ENCODE data around the gene INPP5D. TPM values are rescaled to one million over a fixed set of nuclear protein-coding genes. Genes with fewer than 3 reads are reported as not detected.

The INPP5D gene
- total and polyA plus RNA-seq, 2 of the 8 experiments (the other 6 are each of a cell fraction or from before 2014, with no cell fraction given) = 4.5 to 7.1 TPM

DNA sequence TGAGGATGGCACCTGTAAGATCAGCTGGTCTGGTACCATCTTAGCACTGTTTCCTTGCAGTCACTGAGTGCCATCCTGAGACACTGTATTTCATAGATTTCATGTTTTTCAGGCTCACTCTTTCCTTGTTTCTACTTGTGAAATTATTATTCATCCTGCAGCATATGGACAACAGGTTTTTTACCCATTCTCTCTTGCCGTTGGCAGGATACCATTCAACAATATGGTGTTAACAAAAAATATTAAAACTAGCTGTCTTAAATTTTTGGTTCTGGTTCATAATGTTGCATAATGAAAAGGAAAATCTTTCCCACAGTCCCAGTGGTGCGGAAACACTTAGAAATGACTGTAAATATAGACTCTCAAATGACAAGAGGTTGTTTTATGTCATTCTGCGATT lies 168.2 kb downstream of the INPP5D start:
- CTCF ChIA-PET (ENCODE audit: partially characterized antibody) = interaction anchor here (0.9 kb wide), 1 partner anchor 9 kb away, joined by 4 read pairs; no protein-coding TSS in a partner anchor
- Histone ChIP-seq H3K14ac (ENCODE audit: insufficient read length) (no peak overlapping the region), H3K56ac (replicated peaks; ENCODE audit: insufficient read length, low read depth, low read length) (no peak overlapping the region), H2BK5ac (ENCODE audit: low read depth, low read length) (no peak overlapping the region), H2BK12ac (ENCODE audit: low read depth, low read length) (no peak overlapping the region), H2BK20ac (ENCODE audit: low read length) (no peak overlapping the region), H3K18ac (ENCODE audit: extremely low read depth, low read length) (no peak overlapping the region), H3K36me3 (ENCODE audit: control insufficient read depth in 2 of 4, insufficient read depth in 4 of 4, low read length in 3 of 4) (no peaks in the 10 kb centered on the region), H3K9ac (replicated peaks in 1 of 4; ENCODE audit: extremely low read depth in 1 of 4, low read depth in 3 of 4, low read length in 3 of 4) (no peak overlapping the region), H3K27me3 (replicated peaks in 1 of 4; ENCODE audit: control insufficient read depth in 3 of 4, extremely low read depth in 1 of 4, insufficient read depth in 3 of 4, low read length in 3 of 4) (no peaks in the 10 kb centered on the region), H3K27ac (ENCODE audit: low read depth, low read length) (no peak overlapping the region), H2AK5ac (ENCODE audit: low read depth, low read length) (no peak overlapping the region), H2AFZ (ENCODE audit: low read length) (no peak overlapping the region), H3K4me1 (replicated peaks in 1 of 4; ENCODE audit: control insufficient read depth in 3 of 4, insufficient read depth in 4 of 4, low read length in 3 of 4) (peaks cover 0 to 5% (median 0%) of the 10 kb centered on the region in 4 experiments; a peak in 2 of 7 replicates), H3K4me3 (ENCODE audit: extremely low read depth in 1 of 4, insufficient read depth in 2 of 4, low read depth in 3 of 4, low read length in 4 of 4) (no peak overlapping the region), H2BK120ac (replicated peaks; ENCODE audit: low read depth, low read length) (no peak overlapping the region), H3K4me2 (ENCODE audit: insufficient read depth in 1 of 2, low read depth in 2 of 2, low read length in 2 of 2) (no peak overlapping the region), H2BK15ac (ENCODE audit: low read length) (no peak overlapping the region), H3K23me2 (ENCODE audit: low read depth, low read length) (no peaks in the 10 kb centered on the region), H3K79me2 (ENCODE audit: control insufficient read depth in 1 of 2, insufficient read depth in 2 of 2, low read length in 2 of 2) (no peaks in the 10 kb centered on the region), H3K79me1 (ENCODE audit: low read depth, low read length) (no peaks in the 10 kb centered on the region), H3K23ac (ENCODE audit: insufficient read length) (no peak overlapping the region), H4K8ac (ENCODE audit: extremely low read depth, insufficient read depth, low read length) (no peak overlapping the region), H4K5ac (ENCODE audit: insufficient read length, low read depth, low read length) (no peak overlapping the region), H3K4ac (replicated peaks; ENCODE audit: insufficient read length, low read depth, low read length) (no peak overlapping the region), H4K91ac (replicated peaks; ENCODE audit: insufficient read length, low read length) (no peak overlapping the region), H4K20me1 (replicated peaks in 1 of 2; ENCODE audit: control insufficient read depth in 1 of 2, insufficient read depth in 2 of 2, low read length in 2 of 2) (no peaks in the 10 kb centered on the region), H3K9me3 (ENCODE audit: insufficient read depth in 2 of 2, low read depth in 1 of 2, low read length in 1 of 2) (no peaks in the 10 kb centered on the region)
- POLR2A ChIA-PET (ENCODE audit: partially characterized antibody) = no interaction called here
- FAIRE-seq (no peak), DNase-seq (ENCODE audit: low read depth in 1 of 2, low spot score in 2 of 2) (no peak)
- WGBS, 2 experiments (ENCODE audit: extremely low coverage in 1 of 2, insufficient coverage in 1 of 2, insufficient read length in 1 of 2, insufficient replicate concordance in 2 of 2, low coverage in 1 of 2, low lambda C conversion rate in 2 of 2, missing lambda C conversion rate in 1 of 2) = 84% methylated on average over 3 of the region's 3 CpGs; no CpG with 5 or more reads in 1 of the 2 experiments

Measured in H1 (cell line).